Measurements from ENCODE around the gene SNTA1.
"Not testable (repeated sequence)": the region's sequence is repeated elsewhere in the genome, so short reads cannot be mapped to it uniquely, and the experiment has no call there.

Gene SNTA1

DNA sequence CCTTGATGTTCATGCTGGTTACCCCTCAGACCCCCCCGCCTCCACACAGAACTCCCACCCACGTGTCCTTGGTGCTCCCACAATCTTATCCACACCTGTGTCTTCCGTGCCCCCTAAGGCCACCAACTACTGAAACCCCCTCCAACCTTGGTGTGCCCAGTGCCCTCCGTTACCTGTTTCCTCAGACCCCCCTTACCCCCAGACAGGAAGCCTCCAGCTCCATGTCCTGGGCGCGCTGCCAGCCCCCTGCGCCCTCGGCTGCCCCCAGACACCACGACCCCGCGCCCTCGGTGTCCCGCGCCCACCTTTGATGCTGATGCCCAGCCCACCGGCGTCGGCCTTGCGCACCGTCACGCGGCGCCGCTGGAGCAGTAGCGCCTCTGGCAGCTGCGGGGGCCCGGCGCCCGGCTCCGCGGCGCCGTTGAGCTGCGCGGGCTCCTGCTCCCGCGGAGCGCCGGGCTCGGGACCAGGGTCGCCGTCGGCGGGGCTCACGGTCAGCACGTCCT lies 504 bp downstream of the SNTA1 start:
- Histone ChIP-seq H2BK5ac (ENCODE audit: low read depth, low read length, poor library complexity, severe bottlenecking) (no peak overlapping the region), H2BK12ac (ENCODE audit: low read length in 2 of 2) (peak overlapping the region; percentile 45 to 57), H3K18ac (ENCODE audit: low read depth in 1 of 2, low read length in 2 of 2) (peak overlapping the region; percentile 64 to 75), H3K4ac (ENCODE audit: low read depth in 1 of 2, low read length in 2 of 2) (peak overlapping the region; percentile 24 to 73), H3K79me1 (replicated peaks; ENCODE audit: low read length, poor library complexity, severe bottlenecking) (no peaks in the 10 kb centered on the region), H2AK5ac (ENCODE audit: low read length, severe bottlenecking) (no peak overlapping the region), H3K9me3 (ENCODE audit: control insufficient read depth, low read length) (no peaks in the 10 kb centered on the region), H3K27ac (ENCODE audit: low read length, poor library complexity, severe bottlenecking) (no peak overlapping the region), H4K8ac (ENCODE audit: low read length) (peak overlapping the region; percentile 73), H3K27me3 (ENCODE audit: control insufficient read depth in 1 of 2, insufficient read depth in 1 of 2, low read length in 2 of 2) (no peaks in the 10 kb centered on the region), H2BK120ac (ENCODE audit: low read depth, low read length) (peak overlapping the region; percentile 82), H3K4me2 (ENCODE audit: low read length, poor library complexity, severe bottlenecking) (peak overlapping the region; percentile 88), H2BK15ac (ENCODE audit: low read depth, poor library complexity, severe bottlenecking) (peak overlapping the region; percentile 92), H2AFZ (ENCODE audit: low read depth, low read length) (peak overlapping the region; percentile 92), H3K9ac (ENCODE audit: low read length) (peak overlapping the region; percentile 85), H3K36me3 (ENCODE audit: control insufficient read depth in 1 of 2, insufficient read depth in 2 of 2, low read depth in 1 of 2, low read length in 2 of 2) (peaks cover 0 to 7% of the 10 kb centered on the region in 2 experiments), H3K23ac (ENCODE audit: low read length in 2 of 2) (peak overlapping the region in 1 of 2 experiments; percentile 86), H4K91ac (ENCODE audit: low read length) (no peak overlapping the region), H3K4me1 (ENCODE audit: control insufficient read depth, insufficient read depth, low read depth, low read length) (peaks cover 15% of the 10 kb centered on the region), H3K14ac (ENCODE audit: low read length in 2 of 2) (peak overlapping the region in 1 of 2 experiments; percentile 82), H3K4me3 (ENCODE audit: insufficient read depth in 1 of 2, low read depth in 1 of 2, low read length in 2 of 2) (peak overlapping the region; percentile 74 to 88)
- peak; percentile 13 for DNase-seq
- WGBS = 6% methylated on average over 39 of the region's 45 CpGs

DNA sequence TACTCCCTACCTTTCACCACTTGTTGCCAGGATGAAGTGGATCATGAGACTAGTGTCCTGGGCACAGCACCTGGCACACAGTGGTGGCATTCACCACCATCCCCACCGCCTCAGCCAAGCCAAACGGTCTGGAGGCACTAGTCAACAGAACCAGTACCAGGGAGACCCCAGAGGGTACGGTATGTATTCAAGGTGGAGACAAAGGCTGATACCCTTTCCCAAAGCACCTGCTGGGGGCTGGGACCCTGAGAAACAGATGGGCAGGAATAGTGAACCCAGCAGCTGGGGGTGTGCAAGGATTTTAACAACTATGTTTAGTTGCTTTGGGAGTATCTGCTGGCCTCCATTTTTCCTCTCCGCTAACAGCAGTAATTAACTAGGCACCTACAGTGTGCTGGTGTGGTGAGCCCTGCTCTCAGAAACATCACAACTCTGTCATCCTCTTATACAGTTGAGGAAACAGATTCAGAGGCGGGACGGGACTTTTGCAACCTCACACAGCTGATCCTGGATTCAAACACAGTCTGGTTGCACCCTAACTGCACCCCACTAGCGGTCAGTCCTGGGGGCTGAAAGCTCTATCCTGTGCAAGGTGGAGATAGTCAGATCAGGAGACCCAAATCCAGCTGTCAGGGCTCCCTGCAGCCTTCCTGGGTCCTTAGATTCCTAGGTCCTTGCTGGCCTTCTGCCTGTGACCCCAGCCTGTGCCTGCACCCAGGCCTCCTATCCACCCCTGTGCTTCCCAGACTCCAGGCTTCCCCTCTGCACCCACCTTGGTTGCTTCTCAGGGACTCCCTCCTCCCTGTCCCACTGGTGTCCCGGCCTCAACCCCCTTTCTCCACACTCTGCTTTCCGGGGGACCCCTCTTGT lies 1.2 kb downstream of the SNTA1 start:
- H3K27ac ChIP-seq (ENCODE audit: low read length, poor library complexity, severe bottlenecking) = no peak overlapping the region
- no peak overlapping the region for H4K8ac ChIP-seq (ENCODE audit: low read length)
- H3K27me3 ChIP-seq (ENCODE audit: control insufficient read depth in 1 of 2, insufficient read depth in 1 of 2, low read length in 2 of 2) = no peaks in the 10 kb centered on the region
- H3K36me3 ChIP-seq (ENCODE audit: control insufficient read depth in 1 of 2, insufficient read depth in 2 of 2, low read depth in 1 of 2, low read length in 2 of 2) = peaks cover 0 to 11% of the 10 kb centered on the region in 2 experiments
- H3K4me2 ChIP-seq (ENCODE audit: low read length, poor library complexity, severe bottlenecking) = peak overlapping the region; percentile 88
- no peak overlapping the region for H4K91ac ChIP-seq (ENCODE audit: low read length)
- H3K14ac ChIP-seq (ENCODE audit: low read length in 2 of 2) = peak overlapping the region in 1 of 2 experiments; percentile 90
- no peaks in the 10 kb centered on the region for H3K9me3 ChIP-seq (ENCODE audit: control insufficient read depth, low read length)
- peak overlapping the region in 1 of 2 experiments; percentile 23 for H3K23ac ChIP-seq (ENCODE audit: low read length in 2 of 2)
- H3K4me1 ChIP-seq (ENCODE audit: control insufficient read depth, insufficient read depth, low read depth, low read length) = peaks cover 20% of the 10 kb centered on the region
- peak overlapping the region in 1 of 2 experiments; percentile 45 for H2BK12ac ChIP-seq (ENCODE audit: low read length in 2 of 2)
- no peak overlapping the region for H2BK15ac ChIP-seq (ENCODE audit: low read depth, poor library complexity, severe bottlenecking)
- DNase-seq = no peak
- peak overlapping the region in 1 of 2 experiments; percentile 75 for H3K18ac ChIP-seq (ENCODE audit: low read depth in 1 of 2, low read length in 2 of 2)
- H3K79me1 ChIP-seq (replicated peaks; ENCODE audit: low read length, poor library complexity, severe bottlenecking) = no peaks in the 10 kb centered on the region
- H2AK5ac ChIP-seq (ENCODE audit: low read length, severe bottlenecking) = no peak overlapping the region
- peak overlapping the region in 1 of 2 experiments; percentile 73 for H3K4ac ChIP-seq (ENCODE audit: low read depth in 1 of 2, low read length in 2 of 2)
- 94% methylated on average over 9 of the region's 9 CpGs for WGBS
- H3K9ac ChIP-seq (ENCODE audit: low read length) = peak overlapping the region; percentile 85
- H2AFZ ChIP-seq (ENCODE audit: low read depth, low read length) = no peak overlapping the region
- H2BK120ac ChIP-seq (ENCODE audit: low read depth, low read length) = no peak overlapping the region
- peak overlapping the region in 1 of 2 experiments; percentile 88 for H3K4me3 ChIP-seq (ENCODE audit: insufficient read depth in 1 of 2, low read depth in 1 of 2, low read length in 2 of 2)
- H2BK5ac ChIP-seq (ENCODE audit: low read depth, low read length, poor library complexity, severe bottlenecking) = no peak overlapping the region

DNA sequence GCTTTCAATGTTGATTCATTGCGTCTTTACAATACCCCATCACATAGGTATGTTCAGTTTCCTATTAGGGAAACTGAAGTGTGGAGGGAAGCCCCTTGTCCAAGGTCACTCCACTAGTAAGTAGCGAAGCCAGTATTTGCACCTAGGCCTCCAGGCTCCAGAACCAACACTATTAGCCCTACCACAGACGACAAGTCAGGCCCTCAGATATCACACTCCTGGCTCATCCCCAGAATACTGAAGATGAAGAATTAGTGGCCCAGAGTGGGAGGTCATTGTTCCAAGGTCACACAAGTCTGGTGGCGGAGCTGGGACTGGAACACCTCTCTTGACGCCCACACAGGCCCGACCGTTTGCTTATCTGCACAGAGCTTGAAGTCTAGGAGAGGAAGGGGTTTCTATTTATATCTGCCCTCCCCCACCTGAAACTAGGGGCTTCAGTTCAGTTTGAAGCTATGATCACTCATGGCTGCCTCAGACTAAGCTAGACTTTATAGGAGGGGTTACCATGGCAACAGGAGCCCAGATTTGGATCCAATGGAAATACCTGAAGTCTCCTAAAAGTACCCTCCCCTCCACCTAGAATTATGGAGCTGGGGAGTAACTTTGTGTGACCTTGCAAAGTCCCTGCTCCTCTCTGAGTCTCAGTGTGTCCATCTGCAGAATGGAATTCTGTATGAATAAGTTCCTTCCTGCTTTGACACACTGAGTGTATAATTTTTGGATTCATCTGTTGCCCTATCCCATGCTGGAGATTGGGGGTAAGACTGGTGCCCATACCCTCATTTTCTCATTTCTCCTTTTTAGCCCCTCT lies 2.2 kb downstream of the SNTA1 start:
- no peaks in the 10 kb centered on the region for H3K27me3 ChIP-seq (ENCODE audit: control insufficient read depth in 1 of 2, insufficient read depth in 1 of 2, low read length in 2 of 2)
- no peak overlapping the region for H3K14ac ChIP-seq (ENCODE audit: low read length in 2 of 2)
- H3K9ac ChIP-seq (ENCODE audit: low read length) = no peak overlapping the region
- H3K23ac ChIP-seq (ENCODE audit: low read length in 2 of 2) = no peak overlapping the region
- H3K4me2 ChIP-seq (ENCODE audit: low read length, poor library complexity, severe bottlenecking) = no peak overlapping the region
- no peaks in the 10 kb centered on the region for H3K9me3 ChIP-seq (ENCODE audit: control insufficient read depth, low read length)
- H2AFZ ChIP-seq (ENCODE audit: low read depth, low read length) = no peak overlapping the region
- H3K4me1 ChIP-seq (ENCODE audit: control insufficient read depth, insufficient read depth, low read depth, low read length) = peaks cover 20% of the 10 kb centered on the region
- H3K79me1 ChIP-seq (replicated peaks; ENCODE audit: low read length, poor library complexity, severe bottlenecking) = no peaks in the 10 kb centered on the region
- no peak overlapping the region for H2BK12ac ChIP-seq (ENCODE audit: low read length in 2 of 2)
- no peak overlapping the region for H2BK15ac ChIP-seq (ENCODE audit: low read depth, poor library complexity, severe bottlenecking)
- peaks cover 0 to 11% of the 10 kb centered on the region in 2 experiments for H3K36me3 ChIP-seq (ENCODE audit: control insufficient read depth in 1 of 2, insufficient read depth in 2 of 2, low read depth in 1 of 2, low read length in 2 of 2)
- DNase-seq = no peak
- H3K4me3 ChIP-seq (ENCODE audit: insufficient read depth in 1 of 2, low read depth in 1 of 2, low read length in 2 of 2) = no peak overlapping the region
- no peak overlapping the region for H2AK5ac ChIP-seq (ENCODE audit: low read length, severe bottlenecking)
- WGBS = 89% methylated on average over 7 of the region's 7 CpGs
- no peak overlapping the region for H3K4ac ChIP-seq (ENCODE audit: low read depth in 1 of 2, low read length in 2 of 2)
- no peak overlapping the region for H3K27ac ChIP-seq (ENCODE audit: low read length, poor library complexity, severe bottlenecking)
- H4K8ac ChIP-seq (ENCODE audit: low read length) = no peak overlapping the region
- H3K18ac ChIP-seq (ENCODE audit: low read depth in 1 of 2, low read length in 2 of 2) = no peak overlapping the region
- H2BK5ac ChIP-seq (ENCODE audit: low read depth, low read length, poor library complexity, severe bottlenecking) = no peak overlapping the region
- no peak overlapping the region for H4K91ac ChIP-seq (ENCODE audit: low read length)
- no peak overlapping the region for H2BK120ac ChIP-seq (ENCODE audit: low read depth, low read length)

DNA sequence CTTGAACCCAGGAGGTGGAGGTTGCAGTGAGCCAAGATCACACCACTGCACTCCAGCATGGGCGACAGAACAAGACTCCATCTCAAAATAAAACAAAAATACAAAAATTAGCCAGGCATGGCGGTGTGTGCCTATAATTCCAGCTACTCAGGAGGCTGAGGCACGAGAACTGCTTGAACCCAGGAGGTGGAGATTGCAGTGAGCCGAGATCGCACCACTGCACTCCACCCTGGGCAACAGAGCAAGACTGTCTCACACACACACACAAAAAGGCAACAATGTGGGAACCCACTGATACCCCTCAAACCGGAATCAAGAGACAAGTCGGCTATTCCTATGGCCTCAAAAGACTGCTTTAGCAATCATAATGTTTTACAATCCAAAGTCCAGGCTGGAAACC lies 3.0 kb downstream of the SNTA1 start:
- H2BK5ac ChIP-seq (ENCODE audit: low read depth, low read length, poor library complexity, severe bottlenecking); H3K4ac ChIP-seq (ENCODE audit: low read depth in 1 of 2, low read length in 2 of 2); H3K9me3 ChIP-seq (ENCODE audit: control insufficient read depth, low read length); H3K27me3 ChIP-seq (ENCODE audit: control insufficient read depth in 1 of 2, insufficient read depth in 1 of 2, low read length in 2 of 2); H3K4me2 ChIP-seq (ENCODE audit: low read length, poor library complexity, severe bottlenecking); H4K8ac ChIP-seq (ENCODE audit: low read length); H4K91ac ChIP-seq (ENCODE audit: low read length); H3K27ac ChIP-seq (ENCODE audit: low read length, poor library complexity, severe bottlenecking); DNase-seq; H2AFZ ChIP-seq (ENCODE audit: low read depth, low read length); H3K9ac ChIP-seq (ENCODE audit: low read length); H2BK15ac ChIP-seq (ENCODE audit: low read depth, poor library complexity, severe bottlenecking); H2AK5ac ChIP-seq (ENCODE audit: low read length, severe bottlenecking); H3K4me3 ChIP-seq (ENCODE audit: insufficient read depth in 1 of 2, low read depth in 1 of 2, low read length in 2 of 2); H2BK12ac ChIP-seq (ENCODE audit: low read length in 2 of 2); H3K79me1 ChIP-seq (replicated peaks; ENCODE audit: low read length, poor library complexity, severe bottlenecking); H3K18ac ChIP-seq (ENCODE audit: low read depth in 1 of 2, low read length in 2 of 2); H2BK120ac ChIP-seq (ENCODE audit: low read depth, low read length); H3K23ac ChIP-seq (ENCODE audit: low read length in 2 of 2); H3K14ac ChIP-seq (ENCODE audit: low read length in 2 of 2): not testable (repeated sequence)
- H3K36me3 ChIP-seq (ENCODE audit: control insufficient read depth in 1 of 2, insufficient read depth in 2 of 2, low read depth in 1 of 2, low read length in 2 of 2) = peaks cover 0 to 12% of the 10 kb centered on the region in 2 experiments
- peaks cover 20% of the 10 kb centered on the region for H3K4me1 ChIP-seq (ENCODE audit: control insufficient read depth, insufficient read depth, low read depth, low read length)
- 98% methylated on average over 7 of the region's 7 CpGs for WGBS
